Transverse colon (tissue), 4 donors: ENCODE measurements around the gene GPR151.

ENCODE experiments used
- CTCF ChIP-seq, 5 experiments: fragments of 200-600 bp in 3 of 5; fragments of 450-650 bp in 2 of 5; sonication (generic) in 3 of 5; IDR thresholded peaks; 1 replicate in 2 of 5; 2 replicates in 3 of 5; pipeline ENCODE4 v1.5.1; 2016 to 2017; ENCODE audit warnings: antibody characterized with exemption in 5 of 5, inconsistent platforms in 3 of 5, mild to moderate bottlenecking in 2 of 5, moderate library complexity in 1 of 5
- EP300 ChIP-seq: sonication (generic); formaldehyde crosslinking; IDR thresholded peaks from one replicate; pipeline ENCODE4 v1.6.1; 2017; ENCODE audit warnings: antibody characterized with exemption, low read depth
- POLR2A ChIP-seq: fragments of 450-650 bp; IDR thresholded peaks from one replicate; pipeline ENCODE4 v1.6.1; 2016; ENCODE audit warnings: antibody characterized with exemption, mild to moderate bottlenecking, moderate library complexity
- POLR2AphosphoS5 ChIP-seq, 3 donors: sonication (generic); formaldehyde crosslinking; IDR thresholded peaks; one replicate each; pipeline ENCODE4 v1.6.1; 2016; ENCODE audit warnings: antibody characterized with exemption in 3 of 3

- TF ChIP-seq EP300, result no peak
- no peak for TF ChIP-seq POLR2A
- no peak for TF ChIP-seq CTCF (IDR thresholded peaks at IDR 0.05)
- TF ChIP-seq POLR2AphosphoS5 (IDR thresholded peaks at IDR 0.05), result no peak
These were observed 31.1 kb downstream of the GPR151 start for GRCh38 chr5:146484714-146485391.
